Measurements from ENCODE around the gene CCT6A.
"Not testable (repeated sequence)": the region's sequence is repeated elsewhere in the genome, so short reads cannot be mapped to it uniquely, and the experiment has no call there.

Gene CCT6A

GRCh38 chr7:56051339-56052191, at the start of gene CCT6A, which contains the start of gene PSPH:
TSS of gene CCT6A (plus strand) at chr7:56051765. CDS start at chr7:56051849, 84 bp downstream.
TSS of gene PSPH (minus strand) at chr7:56051444. CDS start at chr7:56021212, 30,232 bp downstream.
- DNase-seq = peak; percentile 86 to 93

- DNase-seq = no peak
Measured at GRCh38 chr7:56003749-56004148, 47.8 kb upstream of the CCT6A start.

GRCh38 chr7:56007167-56007652, 44.4 kb upstream of the CCT6A start:
- no peak for DNase-seq

GRCh38 chr7:56007891-56008290, 43.7 kb upstream of the CCT6A start:
- no peak for DNase-seq

GRCh38 chr7:56009695-56010094, 41.9 kb upstream of the CCT6A start:
- DNase-seq = no peak

- not testable (repeated sequence) for DNase-seq
Measured at GRCh38 chr7:56017015-56017414, 34.5 kb upstream of the CCT6A start.

- DNase-seq = no peak
Measured at GRCh38 chr7:56019501-56019900, 32.1 kb upstream of the CCT6A start.

- no peak for DNase-seq
Measured at GRCh38 chr7:56023500-56023899, 28.1 kb upstream of the CCT6A start.

GRCh38 chr7:56026538-56026937, 25.0 kb upstream of the CCT6A start:
- no peak for DNase-seq

- DNase-seq = no peak
Measured at GRCh38 chr7:56028942-56029630, 22.5 kb upstream of the CCT6A start.

- DNase-seq = no peak
Measured at GRCh38 chr7:56030340-56030739, 21.2 kb upstream of the CCT6A start.

- DNase-seq = not testable (repeated sequence)
Measured at GRCh38 chr7:56031556-56031955, 20.0 kb upstream of the CCT6A start.

- DNase-seq = not testable (repeated sequence)
Measured at GRCh38 chr7:56032578-56032977, 19.0 kb upstream of the CCT6A start.

- peak; percentile 55 to 57 for DNase-seq
Measured at GRCh38 chr7:56033671-56034432, 17.7 kb upstream of the CCT6A start.

GRCh38 chr7:56040730-56041129, 10.8 kb upstream of the CCT6A start:
- no peak for DNase-seq

- DNase-seq = not testable (repeated sequence)
Measured at GRCh38 chr7:56045758-56046157, 5.8 kb upstream of the CCT6A start.

GRCh38 chr7:56046721-56047445, 4.7 kb upstream of the CCT6A start:
- DNase-seq = no peak

- not testable (repeated sequence) for DNase-seq
Measured at GRCh38 chr7:56047446-56048116, 4.0 kb upstream of the CCT6A start.

- DNase-seq = no peak
Measured at GRCh38 chr7:56048245-56048644, 3.3 kb upstream of the CCT6A start.

- DNase-seq = not testable (repeated sequence)
Measured at GRCh38 chr7:56048763-56049162, 2.8 kb upstream of the CCT6A start.

GRCh38 chr7:56051053-56051338, 569 bp upstream of the CCT6A start:
- no peak for DNase-seq

GRCh38 chr7:56053379-56053778, 1.8 kb downstream of the CCT6A start:
- DNase-seq = no peak

Measured in stimulated activated CD4-positive, alpha-beta T cell treated with anti-CD3 and anti-CD28 coated beads, Interleukin-2, amount 100 ng/mL, for 48 hours (primary cell).